Ishikawa (cell line): ENCODE results near the gene COL28A1.

Experiments
- EP300 ChIP-seq: IDR thresholded peaks from 2 replicates; pipeline ENCODE4 v1.6.1; 2012; ENCODE audit warnings: borderline replicate concordance
- NFIC ChIP-seq: IDR thresholded peaks from 2 replicates; pipeline ENCODE4 v1.6.1; 2012
- TAF1 ChIP-seq: IDR thresholded peaks from 2 replicates; pipeline ENCODE4 v1.6.1; 2012; ENCODE audit warnings: low read depth, mild to moderate bottlenecking

DNA sequence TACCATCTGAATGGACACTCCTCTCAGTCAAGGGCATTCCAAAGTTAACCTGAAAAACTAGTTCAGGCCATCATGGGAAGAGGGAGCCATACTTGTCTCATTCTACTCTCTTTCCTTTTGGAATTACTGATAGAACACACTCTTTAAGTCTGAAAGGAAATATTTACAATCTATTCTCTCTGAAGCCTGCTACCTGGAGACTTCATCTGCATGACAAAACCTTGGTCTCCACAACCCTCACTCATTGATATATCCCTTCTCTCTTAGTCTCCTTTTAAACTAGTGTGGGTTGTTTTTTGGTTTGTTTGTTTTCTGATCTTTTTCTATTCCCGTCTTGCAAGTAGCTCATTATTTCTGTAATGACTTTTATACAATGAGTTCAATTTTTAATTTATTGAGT lies 183.8 kb downstream of the COL28A1 start:
- TF ChIP-seq TAF1 (no peak), NFIC (no peak), EP300 (no peak)
